HG03558 (cell line): ENCODE measurements around the gene FCRLA.
"Not testable (repeated sequence)": the region's sequence is repeated elsewhere in the genome, so short reads cannot be mapped to it uniquely, and the experiment has no call there.

ENCODE experiments used
- ATAC-seq: cut with Tn5 transposase; IDR thresholded peaks from one replicate; pipeline ENCODE4 v1.9.1; 2021; ENCODE audit warnings: moderate number of reproducible peaks; ENCODE audit not compliant: unreplicated experiment; ENCODE audit errors: extremely low read depth

The FCRLA gene, protein sequence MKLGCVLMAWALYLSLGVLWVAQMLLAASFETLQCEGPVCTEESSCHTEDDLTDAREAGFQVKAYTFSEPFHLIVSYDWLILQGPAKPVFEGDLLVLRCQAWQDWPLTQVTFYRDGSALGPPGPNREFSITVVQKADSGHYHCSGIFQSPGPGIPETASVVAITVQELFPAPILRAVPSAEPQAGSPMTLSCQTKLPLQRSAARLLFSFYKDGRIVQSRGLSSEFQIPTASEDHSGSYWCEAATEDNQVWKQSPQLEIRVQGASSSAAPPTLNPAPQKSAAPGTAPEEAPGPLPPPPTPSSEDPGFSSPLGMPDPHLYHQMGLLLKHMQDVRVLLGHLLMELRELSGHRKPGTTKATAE

DNA sequence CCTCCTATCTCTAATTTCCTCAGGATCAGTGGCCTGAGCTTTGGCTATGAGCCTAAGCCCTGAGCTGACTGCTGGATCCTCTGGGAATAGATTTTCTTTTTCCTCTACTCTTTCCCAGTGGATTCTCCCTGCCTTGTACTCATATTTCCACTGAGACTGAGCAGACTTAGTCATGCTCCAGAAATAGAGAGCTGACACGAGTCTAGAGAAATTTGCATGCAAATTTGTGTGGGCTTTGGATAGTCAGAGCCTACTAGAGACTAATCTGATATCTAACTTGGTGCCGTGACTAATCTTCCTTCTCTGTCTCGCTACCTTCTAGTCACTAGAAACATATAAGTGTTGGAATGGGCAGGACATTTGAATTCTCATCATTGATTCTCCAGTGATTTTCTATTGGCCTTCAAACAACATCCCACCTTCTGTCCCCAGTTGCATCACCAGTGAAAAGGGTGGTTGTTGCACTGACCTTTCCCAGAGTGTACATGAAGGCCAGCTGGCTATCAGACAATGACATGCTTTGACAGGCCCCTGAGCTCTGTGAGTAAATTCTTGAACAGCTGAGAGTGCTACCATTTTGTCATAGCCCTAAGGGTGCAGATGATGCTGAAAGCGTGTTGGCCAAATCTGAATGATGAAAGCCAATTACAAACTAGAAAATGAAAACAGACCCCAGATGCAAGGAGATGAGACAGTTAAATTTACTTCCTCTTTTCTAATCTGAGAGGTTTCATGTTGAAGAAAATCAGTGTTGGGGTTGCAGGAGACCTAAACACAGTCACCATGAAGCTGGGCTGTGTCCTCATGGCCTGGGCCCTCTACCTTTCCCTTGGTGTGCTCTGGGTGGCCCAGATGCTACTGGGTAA is at the start of gene FCRLA:
FCRLA (plus strand) TSS at position 748 of the 866 bp plus-strand sequence; CDS start at position 784, 36 bp downstream.
- peak; percentile 41 for ATAC-seq

DNA sequence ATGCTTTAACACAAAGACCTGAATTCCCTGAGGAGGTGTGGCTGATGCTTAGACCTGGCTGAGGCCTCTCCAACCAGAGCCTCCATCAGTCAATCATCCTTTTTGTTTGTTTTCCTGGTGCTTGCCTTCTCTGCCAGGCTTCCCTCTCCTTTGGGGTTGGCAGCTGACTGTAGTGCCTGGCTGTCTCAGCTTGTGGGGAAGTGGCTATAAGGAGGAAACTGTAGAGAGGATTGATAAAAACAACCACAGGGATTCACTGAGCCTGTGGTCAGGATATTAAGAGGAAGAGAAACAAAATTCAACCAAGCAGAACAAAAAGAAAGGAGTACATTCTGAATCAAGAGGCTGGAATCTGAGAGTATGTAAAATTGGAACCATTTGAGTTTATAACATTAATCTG is 48.5 kb upstream of the FCRLA start:
- ATAC-seq: not testable (repeated sequence)

DNA sequence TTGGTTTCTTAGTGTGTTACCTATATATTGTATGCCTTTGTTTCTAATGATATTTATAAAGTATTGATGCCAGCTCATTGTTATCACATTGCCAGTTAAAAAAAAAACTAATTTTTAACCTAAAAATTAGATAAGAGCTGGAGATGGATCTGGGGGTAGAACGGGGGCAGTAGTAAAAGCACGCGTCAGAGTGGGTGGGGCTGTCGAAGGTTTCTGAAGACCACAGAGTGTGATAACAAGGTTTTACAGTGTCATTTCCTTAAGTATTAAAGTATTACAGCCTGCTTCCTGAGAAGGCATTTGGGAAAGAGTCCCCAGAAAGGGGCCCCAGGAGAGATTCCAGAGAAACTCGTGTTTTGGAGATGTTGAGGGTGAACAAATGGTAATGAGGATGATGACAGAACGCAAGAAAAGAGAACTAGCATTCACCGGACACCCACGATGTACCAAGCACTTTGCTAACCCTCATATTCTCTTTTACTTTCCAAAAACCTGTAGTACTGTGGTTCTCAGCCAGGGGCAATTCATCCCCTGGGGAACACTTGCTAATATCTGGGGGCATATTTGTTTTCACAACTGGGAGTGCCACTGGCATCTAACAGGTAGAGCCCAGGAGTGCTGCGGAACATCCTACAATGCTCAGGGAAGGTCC is 45.2 kb upstream of the FCRLA start:
- not testable (repeated sequence) for ATAC-seq

DNA sequence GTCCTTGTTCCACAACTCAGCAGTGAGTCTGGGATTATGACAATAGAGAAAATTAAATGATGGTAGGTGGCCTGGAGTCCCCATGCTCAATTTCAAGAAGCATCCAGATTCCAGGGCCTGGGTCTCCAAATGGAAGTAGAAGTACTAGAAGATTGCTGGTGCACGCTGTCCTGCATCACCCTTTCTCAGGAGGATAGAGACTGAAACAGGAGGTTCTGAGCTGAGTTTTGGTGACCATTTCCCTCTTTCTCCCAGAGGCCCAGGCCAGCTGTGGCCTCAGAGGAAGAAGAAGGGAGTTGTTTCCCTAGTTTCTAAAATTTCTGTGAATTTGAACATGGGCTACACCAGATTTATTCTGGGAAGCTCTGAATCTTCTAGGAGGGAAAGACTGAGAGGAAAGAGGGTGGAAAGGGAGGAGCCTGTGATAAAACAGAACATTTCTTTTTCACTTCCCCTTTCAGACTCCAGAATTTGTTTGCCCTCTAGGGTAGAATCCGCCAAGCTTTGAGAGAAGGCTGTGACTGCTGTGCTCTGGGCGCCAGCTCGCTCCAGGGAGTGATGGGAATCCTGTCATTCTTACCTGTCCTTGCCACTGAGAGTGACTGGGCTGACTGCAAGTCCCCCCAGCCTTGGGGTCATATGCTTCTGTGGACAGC is 44.2 kb upstream of the FCRLA start, which contains the start of gene FCGR2B:
FCGR2B (plus strand) TSS at position 460 of the 656 bp plus-strand sequence; CDS start at position 559, 99 bp downstream.
- peak; percentile 54 for ATAC-seq

DNA sequence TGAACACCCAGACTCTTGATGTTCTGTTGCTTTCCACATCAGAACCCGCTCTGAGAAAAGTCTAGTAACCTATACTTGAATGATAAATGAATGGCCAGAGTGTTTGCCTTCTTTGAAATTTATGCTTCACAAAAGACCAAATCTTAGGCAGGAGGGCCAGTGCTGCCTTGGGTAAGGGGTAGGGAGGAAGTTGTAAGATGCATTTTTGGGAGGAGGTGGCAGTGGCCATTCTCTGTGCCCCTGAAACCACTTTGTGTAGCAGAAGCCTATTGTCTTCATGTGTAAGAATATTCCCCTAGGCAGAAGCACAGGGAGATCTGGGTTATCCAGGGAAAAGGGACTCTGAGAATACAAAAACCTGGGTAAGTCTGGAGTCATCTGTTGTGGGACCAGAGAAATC is 43.5 kb upstream of the FCRLA start:
- not testable (repeated sequence) for ATAC-seq

- not testable (repeated sequence) for ATAC-seq
Observed at GRCh38 chr1:161664689-161665088, 42.3 kb upstream of the FCRLA start.

GRCh38 chr1:161671045-161672020 is 35.7 kb upstream of the FCRLA start:
- ATAC-seq: not testable (repeated sequence)

DNA sequence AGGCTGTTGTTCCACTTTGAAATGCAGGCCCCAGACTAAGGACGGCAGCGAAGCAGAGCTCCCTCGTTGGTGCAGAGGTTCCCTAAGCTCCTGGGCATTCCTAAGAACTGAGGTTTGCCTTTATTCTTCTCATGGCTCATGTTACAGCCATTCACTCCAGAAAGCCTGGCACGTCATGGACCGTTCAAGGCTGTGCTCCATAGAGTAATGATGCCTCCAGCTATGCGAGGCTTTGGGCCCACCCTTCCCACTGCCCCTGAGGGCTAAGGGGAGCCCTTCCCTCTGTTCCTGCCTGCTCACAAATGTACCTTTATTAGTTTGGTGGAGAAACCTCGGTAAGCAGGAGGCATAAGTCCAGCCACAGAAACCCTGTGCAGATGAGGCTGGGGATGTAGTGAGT is 33.6 kb upstream of the FCRLA start:
- ATAC-seq: not testable (repeated sequence)

GRCh38 chr1:161674447-161674846 is 32.6 kb upstream of the FCRLA start:
- ATAC-seq: not testable (repeated sequence)

- not testable (repeated sequence) for ATAC-seq
Observed at GRCh38 chr1:161674908-161675307, 32.1 kb upstream of the FCRLA start.

DNA sequence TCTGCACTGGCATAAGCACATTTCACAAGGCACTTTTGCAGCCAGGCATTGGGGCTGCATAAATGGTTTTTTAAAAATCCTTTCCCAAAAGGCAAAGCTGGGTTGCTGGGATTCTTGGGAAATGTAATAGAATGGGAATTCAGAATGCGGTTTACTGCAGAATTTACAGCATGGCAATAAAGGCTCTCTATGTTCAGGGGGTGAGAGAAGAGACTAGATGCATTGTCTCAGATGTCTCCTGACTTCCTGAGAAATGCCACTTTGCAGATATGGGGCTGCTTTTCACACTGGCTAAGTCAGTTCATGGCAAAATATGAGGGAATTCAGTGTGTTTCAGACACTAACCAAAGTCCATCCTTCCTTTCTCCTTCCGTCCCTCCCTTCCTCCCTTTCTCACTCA is 30.6 kb upstream of the FCRLA start:
- no peak for ATAC-seq

GRCh38 chr1:161676958-161677689 is 29.9 kb upstream of the FCRLA start:
- no peak for ATAC-seq

- no peak for ATAC-seq
Observed at GRCh38 chr1:161678500-161678899, 28.5 kb upstream of the FCRLA start.

- ATAC-seq: no peak
Observed at GRCh38 chr1:161681879-161682278, 25.1 kb upstream of the FCRLA start.

GRCh38 chr1:161688946-161689345 is 18.1 kb upstream of the FCRLA start:
- no peak for ATAC-seq

GRCh38 chr1:161691846-161692245 is 15.2 kb upstream of the FCRLA start:
- ATAC-seq: no peak

DNA sequence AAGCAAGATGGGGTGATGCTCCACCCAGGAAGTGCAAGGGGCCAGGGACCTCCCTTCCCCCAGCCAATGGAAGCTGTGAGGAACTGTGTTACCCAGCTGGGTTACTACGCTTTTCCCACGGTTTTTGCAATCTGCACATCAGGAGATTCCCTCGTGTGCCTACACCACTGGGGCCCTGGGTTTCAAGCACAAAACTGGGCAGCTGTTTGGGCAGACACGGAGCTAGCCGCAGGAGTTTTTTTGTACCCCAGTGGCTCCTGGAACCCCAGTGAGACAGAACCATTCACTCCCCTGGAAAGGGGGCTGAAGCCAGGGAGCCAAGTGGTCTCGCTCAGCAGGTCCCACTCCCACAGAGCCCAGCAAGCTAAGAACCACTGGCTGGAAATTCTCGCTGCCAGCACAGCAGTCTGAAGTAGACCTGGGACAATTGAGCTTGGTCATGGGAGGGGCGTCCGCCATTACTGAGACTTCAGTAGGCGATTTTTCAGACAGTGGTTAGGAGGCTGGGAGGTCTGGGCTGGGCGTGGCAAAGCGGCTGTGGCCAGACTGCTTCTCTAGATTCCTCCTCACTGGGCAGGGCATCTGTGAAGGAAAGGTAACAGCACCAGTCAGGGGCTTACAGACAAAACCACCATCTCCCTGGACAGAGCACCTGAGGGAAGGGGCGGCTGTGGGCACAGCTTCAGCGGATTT is 13.9 kb upstream of the FCRLA start:
- ATAC-seq: not testable (repeated sequence)

- not testable (repeated sequence) for ATAC-seq
Observed at GRCh38 chr1:161698302-161698701, 8.7 kb upstream of the FCRLA start.
